ENCODE results near the gene GREB1L.

The GREB1L gene

DNA sequence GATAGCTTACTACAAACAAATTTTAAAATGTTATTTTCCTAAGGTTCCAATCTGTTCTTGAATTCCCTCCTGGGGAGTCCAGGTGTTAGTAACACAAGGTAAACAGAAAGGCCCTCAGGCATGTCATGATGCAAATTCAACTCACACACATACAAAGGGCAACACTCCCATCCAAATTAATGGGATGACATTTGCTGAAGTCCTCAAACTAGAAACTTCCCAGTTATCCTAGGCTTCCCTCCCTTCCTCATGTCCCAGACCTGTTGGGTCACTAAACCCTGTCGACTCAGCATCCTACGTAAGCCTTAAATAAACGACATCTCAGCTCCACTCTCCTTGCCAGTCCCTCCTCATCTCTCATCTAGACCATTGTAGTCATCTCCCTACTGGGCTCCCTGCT, 85.1 kb downstream of the GREB1L start:
- DNase-seq (ENCODE audit: low read depth in 2 of 2), result no peak
- no peak overlapping the region for H3K4me3 ChIP-seq (replicated peaks in 1 of 2; ENCODE audit: low read depth in 2 of 2, low read length in 2 of 2)
- TF ChIP-seq, protein P1, sequence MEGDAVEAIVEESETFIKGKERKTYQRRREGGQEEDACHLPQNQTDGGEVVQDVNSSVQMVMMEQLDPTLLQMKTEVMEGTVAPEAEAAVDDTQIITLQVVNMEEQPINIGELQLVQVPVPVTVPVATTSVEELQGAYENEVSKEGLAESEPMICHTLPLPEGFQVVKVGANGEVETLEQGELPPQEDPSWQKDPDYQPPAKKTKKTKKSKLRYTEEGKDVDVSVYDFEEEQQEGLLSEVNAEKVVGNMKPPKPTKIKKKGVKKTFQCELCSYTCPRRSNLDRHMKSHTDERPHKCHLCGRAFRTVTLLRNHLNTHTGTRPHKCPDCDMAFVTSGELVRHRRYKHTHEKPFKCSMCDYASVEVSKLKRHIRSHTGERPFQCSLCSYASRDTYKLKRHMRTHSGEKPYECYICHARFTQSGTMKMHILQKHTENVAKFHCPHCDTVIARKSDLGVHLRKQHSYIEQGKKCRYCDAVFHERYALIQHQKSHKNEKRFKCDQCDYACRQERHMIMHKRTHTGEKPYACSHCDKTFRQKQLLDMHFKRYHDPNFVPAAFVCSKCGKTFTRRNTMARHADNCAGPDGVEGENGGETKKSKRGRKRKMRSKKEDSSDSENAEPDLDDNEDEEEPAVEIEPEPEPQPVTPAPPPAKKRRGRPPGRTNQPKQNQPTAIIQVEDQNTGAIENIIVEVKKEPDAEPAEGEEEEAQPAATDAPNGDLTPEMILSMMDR (IDR thresholded peaks at IDR 0.05; ENCODE audit: low read depth, low read length), result no peak

DNA sequence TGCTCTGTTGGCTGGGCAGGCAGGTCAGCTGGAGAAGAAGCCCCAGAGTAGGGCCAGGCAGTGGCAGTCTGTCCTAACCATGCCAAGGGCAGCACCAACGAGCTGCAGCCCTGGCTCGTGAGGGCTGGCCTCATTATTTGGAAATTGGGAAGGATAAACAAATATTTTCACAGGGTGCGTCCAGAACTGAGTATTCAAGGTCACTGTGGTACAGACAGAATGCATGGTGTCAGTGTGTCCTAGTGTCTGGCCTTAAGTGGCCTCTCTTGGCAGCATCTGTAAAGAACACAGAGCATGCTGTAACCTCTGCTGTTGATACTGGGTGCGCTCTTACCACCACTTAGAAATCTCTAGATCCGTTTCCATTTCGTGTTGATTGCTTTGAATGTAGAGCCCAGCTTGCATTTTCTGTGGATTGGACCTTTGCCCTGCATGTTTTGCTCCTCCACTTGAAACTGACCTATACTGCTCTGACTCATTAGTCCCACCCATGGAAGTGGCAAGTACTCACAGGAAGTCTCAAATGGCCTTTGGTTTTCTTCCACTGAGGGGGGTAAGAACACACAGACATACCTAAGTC, 88.2 kb downstream of the GREB1L start:
- TF ChIP-seq, protein P1 (IDR thresholded peaks at IDR 0.05; ENCODE audit: low read depth, low read length), result no peak
- H3K4me3 ChIP-seq (replicated peaks in 1 of 2; ENCODE audit: low read depth in 2 of 2, low read length in 2 of 2), result no peak overlapping the region
- peak; percentile 66 to 82 for DNase-seq (ENCODE audit: low read depth in 2 of 2)

DNA sequence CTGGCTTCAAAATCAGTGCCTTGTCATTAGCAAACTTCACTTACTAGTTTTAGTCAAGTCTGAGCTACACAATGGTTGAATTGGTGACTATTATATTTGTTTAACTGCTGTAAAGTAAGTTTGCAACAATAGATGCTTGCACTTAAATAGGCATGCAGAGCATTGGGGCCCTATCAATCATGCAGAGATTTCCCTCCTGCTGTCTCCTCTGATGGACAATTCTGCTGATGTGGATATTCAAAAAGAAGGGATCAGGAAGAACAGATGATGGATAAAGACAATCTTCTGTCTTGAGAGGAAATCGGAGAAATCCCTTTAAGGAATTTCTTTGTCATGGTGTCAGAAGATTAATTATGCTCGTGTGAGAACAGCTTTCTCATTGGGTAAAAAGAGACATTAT, 89.0 kb downstream of the GREB1L start:
- TF ChIP-seq, protein P1 (IDR thresholded peaks at IDR 0.05; ENCODE audit: low read depth, low read length), result no peak
- H3K4me3 ChIP-seq (replicated peaks in 1 of 2; ENCODE audit: low read depth in 2 of 2, low read length in 2 of 2), result no peak overlapping the region
- no peak for DNase-seq (ENCODE audit: low read depth in 2 of 2)

DNA sequence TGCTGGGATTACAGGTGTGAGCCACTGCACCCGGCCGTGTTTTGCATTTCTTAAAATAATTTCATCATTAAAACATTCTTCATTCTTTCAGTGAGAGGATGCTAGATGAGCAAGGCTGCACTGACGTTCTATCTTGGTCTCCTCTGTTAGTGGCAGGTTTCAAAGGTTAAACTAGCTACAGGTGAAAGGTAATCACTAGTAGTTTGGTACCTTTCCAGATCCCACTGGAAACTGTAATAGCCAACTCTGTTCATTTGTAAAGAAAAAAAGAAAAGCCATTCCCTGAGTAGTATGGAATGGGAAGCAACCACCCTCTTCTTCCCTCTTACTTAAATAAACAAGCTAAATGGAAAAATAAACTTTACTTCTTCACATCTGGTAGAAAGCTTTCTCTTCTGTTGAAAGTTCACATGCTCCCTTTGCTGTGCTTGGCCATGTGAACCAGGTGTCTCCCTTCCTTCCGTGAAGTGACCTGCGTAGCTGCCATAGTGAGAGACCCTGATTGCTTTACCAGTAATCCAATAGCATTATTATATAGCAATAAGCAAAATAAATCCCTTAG, 94.0 kb downstream of the GREB1L start:
- TF ChIP-seq, protein P1 (IDR thresholded peaks at IDR 0.05; ENCODE audit: low read depth, low read length), result no peak
- DNase-seq (ENCODE audit: low read depth in 2 of 2), result no peak
- no peak overlapping the region for H3K4me3 ChIP-seq (replicated peaks in 1 of 2; ENCODE audit: low read depth in 2 of 2, low read length in 2 of 2)

DNA sequence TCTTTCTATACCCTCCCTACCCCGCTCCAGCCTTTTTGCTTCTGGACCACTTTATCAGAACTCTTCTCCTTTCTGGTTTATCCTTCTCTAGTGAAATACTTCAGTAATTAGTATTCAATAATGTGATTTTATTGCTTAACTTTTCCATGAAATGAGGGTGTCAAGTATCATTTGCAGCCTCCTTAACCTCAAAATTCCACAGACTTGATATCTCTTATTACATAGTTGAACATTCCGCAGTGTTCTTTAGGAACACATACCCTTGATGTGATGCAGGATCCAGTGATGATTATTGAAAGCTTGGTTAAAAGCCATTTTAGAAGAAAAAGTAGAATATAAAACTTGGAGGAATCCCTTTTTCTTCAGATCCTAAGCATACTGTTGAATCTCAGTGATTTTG, 94.8 kb downstream of the GREB1L start:
- TF ChIP-seq, protein P1 (IDR thresholded peaks at IDR 0.05; ENCODE audit: low read depth, low read length), result no peak
- H3K4me3 ChIP-seq (replicated peaks in 1 of 2; ENCODE audit: low read depth in 2 of 2, low read length in 2 of 2), result no peak overlapping the region
- DNase-seq (ENCODE audit: low read depth in 2 of 2), result peak in 1 of 2 donors; percentile 8

DNA sequence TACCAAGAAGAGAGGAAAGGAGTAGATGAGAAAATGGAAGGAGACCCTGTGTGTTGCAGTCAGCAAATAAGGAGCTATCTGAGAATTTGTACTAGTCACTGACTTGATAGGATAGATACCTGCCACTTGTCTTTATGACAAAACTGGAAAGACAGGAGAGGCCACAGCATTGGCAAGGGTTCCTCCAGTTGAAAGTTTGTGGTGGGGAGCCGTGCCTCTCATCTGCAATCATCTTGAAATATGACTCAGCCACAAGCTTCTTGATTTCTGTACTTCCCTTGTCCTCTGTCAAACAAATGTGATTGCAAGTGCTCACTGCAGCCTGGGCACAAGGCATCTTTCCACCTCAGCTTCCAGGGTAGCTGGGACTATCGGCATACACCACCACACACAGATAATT, 99.1 kb downstream of the GREB1L start:
- TF ChIP-seq, protein P1 (IDR thresholded peaks at IDR 0.05; ENCODE audit: low read depth, low read length), result no peak
- H3K4me3 ChIP-seq (replicated peaks in 1 of 2; ENCODE audit: low read depth in 2 of 2, low read length in 2 of 2), result no peak overlapping the region
- no peak for DNase-seq (ENCODE audit: low read depth in 2 of 2)

DNA sequence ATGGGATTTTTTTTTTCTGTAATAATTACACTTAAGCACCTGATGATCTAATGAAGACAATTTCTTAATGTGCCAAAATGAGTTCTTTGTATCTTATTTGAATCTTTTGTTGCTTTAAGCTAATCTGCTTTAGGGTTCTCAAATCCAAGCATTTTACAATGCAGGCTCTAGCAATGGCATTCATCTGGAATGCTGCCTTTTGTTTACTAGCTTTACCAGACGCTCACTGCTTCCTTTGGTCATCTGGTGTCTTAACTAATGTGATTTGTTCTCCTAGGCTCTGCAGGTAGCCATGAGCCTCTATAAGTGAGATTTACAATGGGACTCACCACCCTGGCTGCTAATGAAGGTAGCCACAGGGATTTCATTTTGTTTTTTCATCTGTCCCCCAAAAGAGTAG, 100.3 kb downstream of the GREB1L start:
- H3K4me3 ChIP-seq (replicated peaks in 1 of 2; ENCODE audit: low read depth in 2 of 2, low read length in 2 of 2), result no peak overlapping the region
- DNase-seq (ENCODE audit: low read depth in 2 of 2), result no peak
- TF ChIP-seq, protein P1 (IDR thresholded peaks at IDR 0.05; ENCODE audit: low read depth, low read length), result no peak
